Sciatic nerve (tissue), 2 donors: ENCODE data around the gene MGME1. TPM values are rescaled to one million over a fixed set of nuclear protein-coding genes. Genes with fewer than 3 reads are reported as not detected.
A peak's percentile ranks its signal among the peaks of the same experiment; 100 is the strongest.

Experiments used
- ATAC-seq: fragments of 200-7000 bp; cut with Tn5 transposase; one replicate; pipeline ENCODE4 v1.9.1; 2020; ENCODE audit warnings: mild to moderate bottlenecking, moderate library complexity
- DNase-seq: peaks from one replicate; pipeline ENCODE4 v3.0.0-alpha.2; 2020; ENCODE audit warnings: low spot score
- intact Hi-C: fragments of 100-400 bp; cut with DNase I; formaldehyde crosslinking; loops from one replicate; pipeline ENCODE4 v1.14.2; 2022
- total RNA-seq: library from RNA; stranded (reverse); fragmentation: NEBNext Ultra II Directional; extraction: Animal tissue kit (Norgen Biotek cat#: 25700); gene quantifications from one replicate; pipeline ENCODE4 v1.2.1, GENCODE V29; 2021
- donor health status: DM: no; HTN: no; CAD: no.
- donor health status: DM: no; HTN: no; CAD: no.

Gene MGME1
- 8.7 TPM for total RNA-seq

DNA sequence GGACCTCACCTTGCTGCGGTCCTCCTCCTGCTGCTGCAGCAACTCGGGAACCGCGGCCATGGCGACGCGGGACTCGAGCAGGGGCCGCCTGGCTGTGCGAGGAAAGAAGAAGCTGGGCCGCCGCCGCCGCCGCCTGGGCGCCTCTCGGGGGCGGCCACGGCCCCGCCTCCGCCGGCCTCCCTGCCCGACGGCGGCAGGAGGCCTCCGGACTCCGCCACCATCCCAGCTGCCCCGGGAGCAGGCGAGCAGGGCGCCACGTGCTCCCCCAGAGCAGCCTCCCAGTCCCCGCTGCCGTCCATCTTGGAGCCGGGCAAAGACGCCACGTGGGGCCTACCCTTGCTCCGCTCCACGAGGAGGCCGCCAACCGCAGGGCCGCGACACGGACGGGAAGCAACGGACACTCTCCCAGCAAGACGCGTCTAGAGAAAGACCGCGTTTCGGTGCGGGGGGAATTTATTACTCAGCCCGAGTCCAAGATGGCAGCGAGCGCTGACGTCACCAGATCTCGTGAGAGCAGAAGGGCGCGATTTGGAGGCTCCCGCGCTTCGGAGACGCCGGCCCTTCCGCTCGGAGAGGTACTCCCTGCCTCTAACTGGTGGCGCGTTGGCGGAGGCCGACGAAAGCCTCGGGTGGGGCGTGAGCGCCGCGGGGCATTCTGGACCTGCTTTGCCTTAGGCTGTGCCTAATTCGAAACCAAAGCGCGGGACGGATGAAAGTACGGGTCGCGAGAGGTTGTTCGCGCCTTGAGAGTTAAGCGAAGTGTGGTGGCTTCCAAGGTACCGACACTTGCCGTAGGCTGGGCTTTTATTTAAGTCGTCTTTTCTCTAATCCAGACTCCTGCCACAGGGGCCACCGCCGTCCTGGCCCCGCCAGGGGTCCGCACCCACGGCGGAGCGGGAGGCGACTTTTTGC lies at the start of gene MGME1, which contains the start of gene SNX5:
TSS of gene MGME1 (plus strand) at position 653 of the 912 bp plus-strand sequence. CDS start 842 bp downstream, outside the sequence.
TSS of gene SNX5 (minus strand) at position 429 of the 912 bp plus-strand sequence. CDS start at position 60, 369 bp downstream.
- intact Hi-C loops, result no loop called here
- peak; percentile 98 for ATAC-seq
- DNase-seq, result peak; percentile 99

GRCh38 chr20:17919149-17919548 lies 49.7 kb upstream of the MGME1 start:
- no peak for ATAC-seq
- intact Hi-C loops, result no loop called here
- no peak for DNase-seq

DNA sequence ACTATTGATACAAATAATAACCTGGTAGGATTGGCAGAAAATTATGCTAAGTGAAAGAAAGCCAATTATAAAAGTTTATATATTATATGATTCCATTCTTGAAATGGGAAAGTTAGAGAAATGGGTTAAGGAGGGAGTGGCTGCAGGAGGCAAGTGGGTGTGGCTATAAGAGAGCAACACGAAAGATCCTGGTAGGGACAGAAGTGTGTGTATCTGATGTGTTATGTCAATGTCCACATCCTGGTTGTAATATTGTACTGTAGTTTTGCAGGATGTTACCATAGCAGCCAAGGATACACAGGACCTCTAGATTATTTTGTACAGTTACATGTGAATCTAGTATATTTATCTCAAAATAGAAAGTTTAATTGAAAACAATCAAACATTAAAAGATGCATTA lies 47.0 kb upstream of the MGME1 start:
- ATAC-seq, result no peak
- intact Hi-C loops, result no loop called here
- DNase-seq, result no peak

DNA sequence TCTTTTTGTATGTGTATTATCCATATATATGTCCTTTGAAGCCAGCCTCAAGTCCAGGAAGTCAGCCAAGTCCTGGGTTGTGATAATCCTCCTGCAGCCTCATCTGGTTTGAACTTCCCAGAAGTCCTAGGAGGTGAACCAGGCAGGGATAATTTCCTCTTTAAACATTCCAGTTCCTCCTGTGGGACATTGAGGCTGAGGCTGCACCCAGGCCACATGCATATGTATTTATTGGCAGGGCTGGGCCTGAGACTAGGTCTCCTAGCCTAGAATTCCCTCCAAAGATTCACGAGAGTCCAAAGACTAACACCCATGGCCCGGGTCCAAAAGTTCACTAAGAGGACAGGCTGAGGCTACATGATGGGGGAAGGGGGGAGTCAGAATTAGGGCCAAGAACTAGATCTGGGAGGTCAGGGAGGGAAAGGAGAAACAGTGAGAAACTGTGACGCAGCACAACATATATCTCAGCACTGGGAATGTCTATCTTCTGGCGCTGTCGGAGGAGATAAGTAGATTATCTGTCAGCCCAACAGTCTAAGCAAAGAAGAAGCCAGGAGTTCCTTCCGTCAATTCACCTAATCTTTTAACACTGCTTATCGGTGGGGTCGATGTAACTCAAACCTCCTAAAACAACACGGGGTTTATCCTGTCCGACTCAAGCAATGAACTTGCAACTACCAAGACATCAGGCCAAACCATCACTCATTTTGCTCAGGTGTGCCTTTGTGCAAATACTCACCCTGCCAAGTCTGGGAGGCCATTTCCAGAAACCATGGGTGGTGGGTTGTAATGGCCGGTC lies 43.5 kb upstream of the MGME1 start:
- DNase-seq (no peak), ATAC-seq (no peak)
- intact Hi-C loops, result no loop called here

GRCh38 chr20:17925940-17926300 lies 42.9 kb upstream of the MGME1 start:
- intact Hi-C loops, result no loop called here
- no peak for ATAC-seq
- no peak for DNase-seq

- ATAC-seq, result peak; percentile 93
Observed at GRCh38 chr20:17928211-17928611, 40.6 kb upstream of the MGME1 start.

GRCh38 chr20:17928633-17929311 lies 40.0 kb upstream of the MGME1 start:
- ATAC-seq (peak; percentile 26), DNase-seq (no peak)
- intact Hi-C loops, result no loop called here

More at GRCh38 chr20:17928211-17928611, 40.6 kb upstream of the MGME1 start:
- intact Hi-C loops, result no loop called here
- DNase-seq, result peak; percentile 74

DNA sequence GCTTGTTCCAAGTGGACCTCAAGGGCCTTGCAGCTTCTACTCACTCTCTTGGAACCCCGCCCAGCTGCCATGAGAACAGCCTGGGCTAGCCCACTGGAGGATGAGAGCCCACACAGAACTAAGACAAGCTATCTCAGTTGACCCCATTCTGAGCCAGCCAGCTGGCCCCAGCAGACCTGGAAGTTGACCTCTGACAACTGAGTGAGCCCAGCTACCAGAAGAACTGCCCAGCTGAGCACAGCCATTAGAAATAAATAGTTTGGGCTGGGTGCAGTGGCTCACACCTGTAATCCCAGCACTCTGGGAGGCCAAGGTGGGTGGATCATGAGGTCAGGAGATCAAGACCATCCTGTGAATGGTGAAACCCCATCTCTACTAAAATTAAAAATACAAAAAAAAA lies 37.3 kb upstream of the MGME1 start:
- intact Hi-C loops, result no loop called here
- no peak for DNase-seq
- no peak for ATAC-seq

DNA sequence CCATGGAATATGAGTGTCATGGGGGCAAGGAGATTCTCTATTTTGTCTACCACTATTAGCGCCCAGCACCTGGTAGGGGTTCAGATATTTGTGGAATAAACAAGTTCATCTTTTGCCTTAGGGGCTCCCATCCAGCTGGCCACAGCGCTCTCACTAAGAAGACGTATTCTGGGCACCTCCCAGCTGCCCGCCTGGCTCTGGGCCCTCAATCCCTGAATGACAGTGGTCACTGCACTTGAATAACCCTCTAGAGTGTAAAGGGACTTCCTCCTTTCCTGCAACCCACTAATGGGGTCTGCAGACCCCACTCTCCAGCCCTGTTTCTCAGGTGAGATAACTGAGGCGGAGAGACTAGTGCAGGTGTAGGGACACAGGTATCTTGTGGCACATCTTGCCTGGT lies 36.4 kb upstream of the MGME1 start:
- intact Hi-C loops, result no loop called here

DNA sequence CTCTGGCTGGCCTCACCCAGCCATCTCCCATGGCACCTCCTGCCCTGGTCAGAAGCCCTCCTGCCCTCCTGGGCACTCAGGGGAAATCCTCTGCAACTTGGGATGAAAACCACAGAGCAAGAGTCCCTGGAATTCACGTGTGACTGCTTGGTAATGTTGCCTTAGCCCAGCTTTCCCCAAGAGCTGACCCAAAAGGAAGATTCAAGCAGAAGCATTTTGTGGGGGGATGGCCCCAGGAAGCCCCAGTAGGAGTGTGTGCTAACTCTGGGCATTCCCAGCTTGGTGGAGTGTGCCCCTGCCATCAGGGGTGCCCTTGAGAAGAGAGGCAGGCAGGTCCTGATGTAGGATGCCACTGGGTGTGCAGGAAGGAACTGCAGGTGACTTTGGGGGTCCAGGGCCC lies 35.7 kb upstream of the MGME1 start:
- intact Hi-C loops, result no loop called here
- no peak for ATAC-seq
- DNase-seq, result no peak

More for the DNA sequence above, 36.4 kb upstream of the MGME1 start:
- no peak for DNase-seq
- ATAC-seq, result no peak

DNA sequence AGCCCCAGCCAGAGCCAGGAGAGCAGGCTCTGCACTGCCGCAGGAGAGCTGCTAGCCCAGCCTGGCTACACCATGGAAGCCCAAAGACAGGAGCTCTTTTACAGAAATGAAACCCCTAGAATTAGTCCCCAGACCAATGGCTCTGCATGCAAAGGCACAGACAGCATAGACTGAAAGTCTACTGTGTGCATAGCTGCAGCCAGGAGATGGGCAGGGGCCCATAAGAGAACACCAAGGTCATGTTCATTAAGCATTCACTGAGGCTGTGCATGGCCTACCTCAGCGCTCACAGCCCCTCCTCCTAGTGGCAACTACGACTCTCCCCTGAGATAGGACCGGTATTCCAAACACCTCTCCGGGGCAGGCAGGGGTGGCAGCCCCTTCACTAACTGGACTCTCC lies 35.1 kb upstream of the MGME1 start:
- DNase-seq (no peak), ATAC-seq (no peak)
- intact Hi-C loops, result no loop called here

DNA sequence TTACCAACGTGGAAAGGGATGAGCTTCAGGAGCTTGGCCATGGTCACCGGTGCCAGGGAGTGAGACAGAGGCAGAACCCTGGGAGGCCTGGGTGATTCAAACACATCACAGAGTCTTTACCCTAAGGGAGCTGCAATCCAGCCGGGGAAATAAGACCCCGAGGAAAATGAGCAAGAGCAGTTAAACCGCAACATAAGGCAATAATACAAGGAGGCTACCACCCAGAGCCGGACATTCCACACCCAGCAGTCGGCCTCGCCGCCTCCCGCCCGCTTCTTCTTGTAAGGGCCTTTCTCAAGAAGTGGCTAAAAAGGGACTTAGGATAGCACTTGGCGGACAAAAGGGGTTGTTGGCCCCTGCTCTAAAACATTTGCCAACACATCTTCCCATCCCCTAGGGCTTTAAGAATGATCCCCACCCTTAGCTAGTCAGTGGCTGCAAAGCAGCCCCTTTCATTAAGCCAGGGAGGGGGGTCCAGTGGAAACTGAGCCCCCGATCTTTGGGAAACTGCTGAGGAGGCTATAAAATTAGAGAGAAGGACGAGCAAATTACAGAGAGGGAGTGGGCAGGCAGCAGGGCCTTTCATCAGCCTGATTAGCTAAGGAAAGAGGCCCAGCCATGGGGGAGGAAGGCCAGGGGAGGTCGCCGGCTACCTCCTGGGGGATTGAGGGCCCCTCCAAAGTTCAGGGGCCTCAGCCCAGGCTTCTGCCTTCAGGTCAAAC lies 34.5 kb upstream of the MGME1 start:
- DNase-seq, result no peak
- intact Hi-C loops, result no loop called here
- ATAC-seq, result no peak

- ATAC-seq (no peak), DNase-seq (no peak)
- intact Hi-C loops, result no loop called here
Observed at GRCh38 chr20:17935186-17935585, 33.6 kb upstream of the MGME1 start.

DNA sequence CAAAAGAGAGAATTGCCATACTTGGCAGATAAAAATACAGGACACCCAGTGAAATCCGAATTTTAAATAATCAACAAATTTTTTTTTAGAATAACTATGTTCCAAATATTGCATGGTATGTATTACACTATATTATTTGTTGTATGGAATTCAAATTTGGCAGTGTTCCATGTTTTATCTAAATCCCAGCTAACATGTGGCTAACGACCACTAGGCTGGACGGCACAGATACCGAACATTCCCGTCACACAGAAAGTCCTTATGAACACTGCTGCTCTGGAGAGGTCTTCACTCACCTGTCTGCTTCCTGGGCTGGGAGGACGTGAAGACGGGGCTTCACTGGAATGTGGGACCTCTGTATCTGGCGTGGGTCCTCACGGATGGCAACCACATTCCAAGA lies 33.1 kb upstream of the MGME1 start:
- DNase-seq (no peak), ATAC-seq (no peak)
- intact Hi-C loops, result no loop called here

DNA sequence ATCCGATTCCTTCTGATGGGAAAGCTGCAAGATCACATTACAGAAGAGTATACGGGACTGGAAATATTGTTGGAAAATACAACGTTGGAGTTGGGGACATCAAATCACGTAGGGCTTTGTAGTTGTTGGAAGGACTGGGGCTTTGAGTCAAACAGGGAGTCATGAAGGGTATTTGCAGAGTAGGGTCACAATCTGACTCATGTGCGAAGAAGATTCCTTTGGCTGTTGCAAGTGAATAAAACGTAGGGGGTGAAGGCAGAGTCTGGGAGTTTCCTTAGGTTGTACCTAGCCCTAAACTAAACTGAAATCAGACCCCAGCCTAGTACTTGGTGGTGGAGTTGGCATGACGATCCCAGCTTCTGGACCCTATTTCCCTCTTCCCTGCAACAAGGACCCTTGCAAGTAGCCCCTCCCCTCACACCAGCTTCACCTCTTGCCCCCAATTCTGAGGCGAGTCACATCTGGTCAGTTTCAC lies 32.5 kb upstream of the MGME1 start:
- ATAC-seq, result peak; percentile 12
- intact Hi-C loops, result no loop called here

GRCh38 chr20:17936761-17937732 lies 31.8 kb upstream of the MGME1 start:
- no peak for DNase-seq
- ATAC-seq, result peak; percentile 80
- intact Hi-C loops, result no loop called here

More for the DNA sequence above, 32.5 kb upstream of the MGME1 start:
- DNase-seq, result no peak

- intact Hi-C loops, result no loop called here
- ATAC-seq, result peak; percentile 74
- DNase-seq, result peak; percentile 80
Observed at GRCh38 chr20:17938871-17939619, 29.8 kb upstream of the MGME1 start.
